ENCODE data around the gene GSTM3.

GRCh38 chr1:109732390-109732881 is 8.4 kb downstream of the GSTM3 start:
- TF ChIP-seq, protein P1, sequence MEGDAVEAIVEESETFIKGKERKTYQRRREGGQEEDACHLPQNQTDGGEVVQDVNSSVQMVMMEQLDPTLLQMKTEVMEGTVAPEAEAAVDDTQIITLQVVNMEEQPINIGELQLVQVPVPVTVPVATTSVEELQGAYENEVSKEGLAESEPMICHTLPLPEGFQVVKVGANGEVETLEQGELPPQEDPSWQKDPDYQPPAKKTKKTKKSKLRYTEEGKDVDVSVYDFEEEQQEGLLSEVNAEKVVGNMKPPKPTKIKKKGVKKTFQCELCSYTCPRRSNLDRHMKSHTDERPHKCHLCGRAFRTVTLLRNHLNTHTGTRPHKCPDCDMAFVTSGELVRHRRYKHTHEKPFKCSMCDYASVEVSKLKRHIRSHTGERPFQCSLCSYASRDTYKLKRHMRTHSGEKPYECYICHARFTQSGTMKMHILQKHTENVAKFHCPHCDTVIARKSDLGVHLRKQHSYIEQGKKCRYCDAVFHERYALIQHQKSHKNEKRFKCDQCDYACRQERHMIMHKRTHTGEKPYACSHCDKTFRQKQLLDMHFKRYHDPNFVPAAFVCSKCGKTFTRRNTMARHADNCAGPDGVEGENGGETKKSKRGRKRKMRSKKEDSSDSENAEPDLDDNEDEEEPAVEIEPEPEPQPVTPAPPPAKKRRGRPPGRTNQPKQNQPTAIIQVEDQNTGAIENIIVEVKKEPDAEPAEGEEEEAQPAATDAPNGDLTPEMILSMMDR (IDR thresholded peaks at IDR 0.05) = no peak
- no peak for TF ChIP-seq POLR2AphosphoS5 (IDR thresholded peaks at IDR 0.05)
- no peak for TF ChIP-seq POLR2A (IDR thresholded peaks at IDR 0.05)

Measured in stomach (tissue), 4 donors.